Pancreas (tissue), 10 donors: ENCODE data around the gene PRR29. TPM values are rescaled to one million over a fixed set of nuclear protein-coding genes. Genes with fewer than 3 reads are reported as not detected.

Experiments
- ATAC-seq, 4 donors: fragments of 200-7000 bp; cut with Tn5 transposase; one replicate each; pipeline versions ENCODE4 v1.8.0 to v1.9.1; 2020; ENCODE audit warnings: mild to moderate bottlenecking in 4 of 4, moderate library complexity in 4 of 4
- DNase-seq, 6 donors: peaks; one replicate each; pipeline ENCODE4 v3.0.0-alpha.2; 2020
- FAIRE-seq: peaks from 2 replicates; lab custom pipeline; 2012; peaks lifted over from hg19 to GRCh38; lab: Jason Lieb, UNC
- H3K27ac ChIP-seq, 4 donors: fragments of 200-600 bp; sonication (generic); 1 replicate in 3 of 4; 2 replicates in 1 of 4; pipeline versions ENCODE4 v1.5.0 to v1.8.0; 2020
- H3K27me3 ChIP-seq, 4 donors: fragments of 200-600 bp; one replicate each; pipeline ENCODE4 v1.8.0; 2021
- H3K36me3 ChIP-seq, 3 donors: fragments of 200-600 bp; sonication (generic) in 1 of 3; one replicate each; pipeline versions ENCODE4 v1.5.0 to v1.8.0; 2020 to 2021
- H3K4me1 ChIP-seq, 3 donors: fragments of 200-600 bp; one replicate each; pipeline ENCODE4 v1.8.0; 2021
- H3K4me3 ChIP-seq, 4 donors: fragments of 200-600 bp; sonication (generic) in 2 of 4; one replicate each; pipeline versions ENCODE4 v1.5.0 to v1.8.0; 2020 to 2021
- H3K9me3 ChIP-seq, 4 donors: fragments of 200-600 bp; one replicate each; pipeline ENCODE4 v1.8.0; 2021
- WGBS, 2 donors: extraction: QIAGEN DNeasy Blood & Tissue Kit; methylation state at CpG; one replicate each; pipeline ENCODE4 v1.1.7; 2013; 5-methylcytosine and 5-hydroxymethylcytosine counted together
- intact Hi-C, 3 donors: fragments of 100-400 bp; cut with DNase I; formaldehyde crosslinking; loops; one replicate each; pipeline versions ENCODE4 v1.11.1 to v1.14.2; 2022
- polyA plus RNA-seq, 2 donors: library from polyadenylated mRNA; stranded (reverse); fragments of 200-250 nt; gene quantifications; one replicate each; pipeline ENCODE4 v1.2.3, GENCODE V29; 2013
- total RNA-seq, 6 donors: library from RNA; stranded (reverse); fragmentation: NEBNext Ultra II Directional in 4 of 6; extraction: Animal tissue kit (Norgen Biotek cat#: 25700) in 4 of 6; gene quantifications; one replicate each; pipeline versions ENCODE4 v1.2.1 to v1.2.4, GENCODE V29; 2021 to 2023
- TF ChIP-seq, protein P1 (sequence below), 4 donors: fragments of 200-600 bp; sonication (generic) in 3 of 4; IDR thresholded peaks; one replicate each; pipeline versions ENCODE4 v1.5.0 to v1.8.0; 2021; ENCODE audit warnings: antibody characterized with exemption in 4 of 4
- donor health status: healthy with polysubstance abuse.
- donor health status: DM: no; HTN: no; CAD: no; lungs with moderate emphysema.
- donor health status: DM: no; HTN: no; CAD: no.
- donor health status: control.
- donor health status: control.
- donor health status: Bipolar disorder and iron deficiency.
- donor health status: DM: yes; HTN: yes; CAD: no.
- donor health status: DM: no; HTN: no; CAD: no.
- donor health status: DM: no; HTN: no; CAD: no.
- donor health status: DM: yes; HTN: yes; CAD: no.

The PRR29 gene
- total and polyA plus RNA-seq, 8 donors = 0.14 to 0.46 (median 0.22) TPM; not detected in 2

DNA sequence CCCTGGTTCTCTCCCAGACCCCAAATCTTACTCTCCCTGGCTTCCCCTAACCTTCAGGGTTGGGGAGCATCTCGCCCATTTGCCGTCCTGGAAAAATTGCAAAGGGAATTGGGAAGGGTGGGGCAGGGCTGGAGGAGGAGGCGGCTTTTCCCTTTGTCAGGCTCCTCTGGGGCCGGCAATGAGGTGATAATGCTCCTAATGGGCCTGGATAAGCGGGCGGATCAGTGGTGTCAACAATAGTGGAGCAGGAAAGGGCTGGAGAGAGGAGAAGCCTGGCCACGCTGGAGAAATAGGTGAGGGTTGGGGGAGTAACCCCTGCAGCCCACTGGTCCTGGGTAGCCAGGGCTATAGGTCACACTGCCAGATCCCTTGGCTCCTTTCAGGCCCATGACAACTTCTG, 37.7 kb upstream of the PRR29 start:
- Histone ChIP-seq H3K36me3 (no peaks in the 10 kb centered on the region), H3K4me3 (no peak overlapping the region), H3K4me1 (no peaks in the 10 kb centered on the region), H3K9me3 (no peaks in the 10 kb centered on the region), H3K27ac (no peak overlapping the region), H3K27me3 (no peaks in the 10 kb centered on the region)
- intact Hi-C loops = no loop called here
- FAIRE-seq = no peak
- WGBS, 2 donors = 76 to 77% methylated on average over 7 of the region's 7 CpGs
- TF ChIP-seq, protein P1, sequence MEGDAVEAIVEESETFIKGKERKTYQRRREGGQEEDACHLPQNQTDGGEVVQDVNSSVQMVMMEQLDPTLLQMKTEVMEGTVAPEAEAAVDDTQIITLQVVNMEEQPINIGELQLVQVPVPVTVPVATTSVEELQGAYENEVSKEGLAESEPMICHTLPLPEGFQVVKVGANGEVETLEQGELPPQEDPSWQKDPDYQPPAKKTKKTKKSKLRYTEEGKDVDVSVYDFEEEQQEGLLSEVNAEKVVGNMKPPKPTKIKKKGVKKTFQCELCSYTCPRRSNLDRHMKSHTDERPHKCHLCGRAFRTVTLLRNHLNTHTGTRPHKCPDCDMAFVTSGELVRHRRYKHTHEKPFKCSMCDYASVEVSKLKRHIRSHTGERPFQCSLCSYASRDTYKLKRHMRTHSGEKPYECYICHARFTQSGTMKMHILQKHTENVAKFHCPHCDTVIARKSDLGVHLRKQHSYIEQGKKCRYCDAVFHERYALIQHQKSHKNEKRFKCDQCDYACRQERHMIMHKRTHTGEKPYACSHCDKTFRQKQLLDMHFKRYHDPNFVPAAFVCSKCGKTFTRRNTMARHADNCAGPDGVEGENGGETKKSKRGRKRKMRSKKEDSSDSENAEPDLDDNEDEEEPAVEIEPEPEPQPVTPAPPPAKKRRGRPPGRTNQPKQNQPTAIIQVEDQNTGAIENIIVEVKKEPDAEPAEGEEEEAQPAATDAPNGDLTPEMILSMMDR (IDR thresholded peaks at IDR 0.05) = no peak
- ATAC-seq = no peak
- no peak for DNase-seq

DNA sequence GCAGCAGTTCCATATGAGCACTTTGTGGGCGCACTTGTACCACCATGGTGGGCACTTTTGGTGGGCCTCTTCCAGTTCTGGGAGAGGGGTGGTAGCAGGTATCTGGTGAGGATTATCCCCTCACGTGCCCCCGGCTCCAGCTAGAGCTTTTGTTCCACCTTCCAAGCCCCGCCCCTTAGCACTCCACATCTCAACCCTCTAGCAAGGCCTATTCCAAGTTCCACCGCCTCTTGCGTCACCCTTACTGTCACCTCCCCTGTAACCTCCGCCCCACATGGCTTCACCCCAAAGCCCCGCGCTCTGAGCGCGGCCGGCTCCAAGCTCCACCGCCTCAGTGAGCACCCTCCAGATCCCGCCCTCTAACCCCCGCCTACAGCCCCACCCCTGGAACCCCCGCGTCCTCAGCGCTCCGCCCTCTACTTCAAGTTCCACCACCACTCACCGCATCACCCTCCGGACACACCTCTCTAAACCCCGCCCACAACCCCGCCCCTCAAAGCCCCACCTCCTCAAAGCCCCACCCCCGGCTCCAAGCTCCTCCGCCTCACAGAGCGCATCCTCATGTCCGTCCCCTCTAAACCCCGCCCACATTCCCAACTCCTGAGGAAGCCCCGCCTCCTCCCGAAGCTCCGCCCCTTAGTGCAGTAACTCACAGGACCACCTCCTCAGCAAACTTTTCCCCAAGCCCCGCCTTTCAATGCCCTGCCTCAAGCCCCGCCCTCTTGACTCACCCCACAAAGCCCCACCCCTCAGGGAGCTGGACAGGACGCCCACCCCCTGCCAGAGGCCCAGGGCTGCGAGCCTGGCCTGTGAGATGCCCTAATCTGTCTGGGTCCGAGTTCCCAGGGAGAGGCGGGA, 36.6 kb upstream of the PRR29 start:
- Histone ChIP-seq H3K27me3 (no peaks in the 10 kb centered on the region), H3K4me1 (no peaks in the 10 kb centered on the region), H3K9me3 (no peaks in the 10 kb centered on the region), H3K36me3 (no peaks in the 10 kb centered on the region), H3K4me3 (peak overlapping the region in 1 of 4 donors; percentile 22), H3K27ac (no peak overlapping the region)
- WGBS, 2 donors = 22 to 23% methylated on average over 36 to 37 of the region's 37 CpGs
- FAIRE-seq (no peak), DNase-seq (peak in 5 of 6 donors; percentile 43 to 73 (median 62)), ATAC-seq (peak; percentile 72 to 78 (median 73))
- intact Hi-C loops = no loop called here
- TF ChIP-seq, protein P1 (IDR thresholded peaks at IDR 0.05) = no peak

DNA sequence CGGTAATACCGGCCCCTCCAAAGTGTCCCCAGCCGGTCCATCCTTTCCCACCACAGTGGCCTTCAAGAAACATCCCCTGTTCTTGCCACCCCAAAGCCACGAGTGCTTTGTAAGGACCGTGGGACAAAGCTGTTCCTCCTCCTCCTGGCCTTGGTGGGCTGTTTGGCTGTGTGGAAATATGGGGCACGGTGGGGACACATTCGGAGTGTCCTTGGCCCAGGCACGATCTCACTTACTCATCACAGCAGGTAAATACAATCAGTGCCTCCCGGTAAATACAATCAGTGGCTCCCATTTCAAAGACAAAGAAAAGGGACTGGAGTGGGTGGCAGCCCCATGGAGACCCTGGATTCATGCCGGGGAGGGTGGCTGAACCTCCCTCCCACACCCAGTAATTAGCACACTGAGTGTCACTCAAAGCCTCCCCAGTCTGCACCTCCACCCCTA, 35.8 kb upstream of the PRR29 start:
- no peaks in the 10 kb centered on the region for H3K27me3 ChIP-seq
- DNase-seq (no peak), FAIRE-seq (no peak), ATAC-seq (no peak)
- no peak overlapping the region for H3K27ac ChIP-seq
- 54 to 61% methylated on average over 10 of the region's 10 CpGs for WGBS, 2 donors
- no peaks in the 10 kb centered on the region for H3K9me3 ChIP-seq
- no peaks in the 10 kb centered on the region for H3K4me1 ChIP-seq
- no peak overlapping the region for H3K4me3 ChIP-seq
- TF ChIP-seq, protein P1 (IDR thresholded peaks at IDR 0.05) = no peak
- H3K36me3 ChIP-seq = no peaks in the 10 kb centered on the region
- intact Hi-C loops = no loop called here

DNA sequence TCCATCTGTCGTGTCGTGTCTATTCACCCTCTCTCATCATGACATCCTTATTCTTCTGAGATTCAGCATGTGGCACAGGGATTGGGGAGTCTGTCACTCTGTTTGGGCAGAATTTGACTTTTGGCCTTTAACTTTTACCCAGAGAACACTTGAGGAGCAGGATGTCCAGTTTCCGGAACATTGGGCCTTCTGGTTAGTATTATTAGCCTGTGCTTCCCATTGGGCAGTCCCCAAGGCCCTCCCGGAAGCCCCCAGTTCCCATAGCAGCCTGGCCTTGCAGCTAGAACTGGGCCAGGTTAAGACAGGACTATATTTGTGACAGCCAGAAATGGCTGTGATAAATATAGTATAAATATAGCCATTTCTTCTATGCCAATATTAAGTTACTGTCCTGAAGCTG, 35.0 kb upstream of the PRR29 start:
- intact Hi-C loops = no loop called here
- WGBS, 2 donors = 90% methylated on average over 4 of the region's 4 CpGs
- H3K4me3 ChIP-seq = no peak overlapping the region
- no peak for FAIRE-seq
- TF ChIP-seq, protein P1 (IDR thresholded peaks at IDR 0.05) = no peak
- H3K36me3 ChIP-seq = no peaks in the 10 kb centered on the region
- no peak for DNase-seq
- no peaks in the 10 kb centered on the region for H3K4me1 ChIP-seq
- no peak for ATAC-seq
- H3K27me3 ChIP-seq = no peaks in the 10 kb centered on the region
- H3K27ac ChIP-seq = no peak overlapping the region
- no peaks in the 10 kb centered on the region for H3K9me3 ChIP-seq
